Spleen (tissue), 11 donors: ENCODE measurements around the gene HTRA2. TPM values are rescaled to one million over a fixed set of nuclear protein-coding genes. Genes with fewer than 3 reads are reported as not detected.

Source experiments
- DNase-seq: peaks from one replicate; pipeline ENCODE4 v3.0.0-alpha.2; 2020
- H3K27ac ChIP-seq, 8 donors: fragments of 200-600 bp; sonication (generic) in 7 of 8; 1 replicate in 4 of 8; 2 replicates in 4 of 8; pipeline versions ENCODE4 v1.5.0 to v1.8.0; 2016 to 2021; ENCODE audit warnings: inconsistent platforms in 4 of 8, mild to moderate bottlenecking in 4 of 8, moderate library complexity in 1 of 8
- H3K27me3 ChIP-seq, 7 donors: fragments of 200-600 bp; sonication (generic) in 6 of 7; replicated peaks in 1 of 7; 1 replicate in 4 of 7; 2 replicates in 3 of 7; pipeline versions ENCODE4 v1.5.0 to v1.8.0; 2016 to 2021; ENCODE audit warnings: inconsistent platforms in 3 of 7, mild to moderate bottlenecking in 1 of 7
- H3K36me3 ChIP-seq, 6 donors: fragments of 200-600 bp; sonication (generic) in 5 of 6; 1 replicate in 4 of 6; 2 replicates in 2 of 6; pipeline versions ENCODE4 v1.5.0 to v1.8.0; 2016 to 2021; ENCODE audit warnings: inconsistent platforms in 2 of 6
- H3K4me1 ChIP-seq, 6 donors: fragments of 200-600 bp; sonication (generic) in 5 of 6; 1 replicate in 3 of 6; 2 replicates in 3 of 6; pipeline versions ENCODE4 v1.5.0 to v1.8.0; 2016 to 2021; ENCODE audit warnings: inconsistent platforms in 3 of 6
- H3K4me3 ChIP-seq, 8 donors: fragments of 200-600 bp; sonication (generic) in 7 of 8; 1 replicate in 4 of 8; 2 replicates in 4 of 8; pipeline versions ENCODE4 v1.5.0 to v1.8.0; 2016 to 2021; ENCODE audit warnings: inconsistent platforms in 4 of 8, mild to moderate bottlenecking in 4 of 8, moderate library complexity in 2 of 8
- H3K9me3 ChIP-seq, 8 donors: fragments of 200-600 bp; sonication (generic) in 7 of 8; 1 replicate in 4 of 8; 2 replicates in 4 of 8; pipeline versions ENCODE4 v1.5.0 to v1.8.0; 2016 to 2021; ENCODE audit warnings: inconsistent platforms in 4 of 8
- POLR2A ChIP-seq, 3 donors: fragments of 450-650 bp; IDR thresholded peaks; one replicate each; pipeline ENCODE4 v1.5.1; 2017; ENCODE audit warnings: antibody characterized with exemption in 3 of 3, mild to moderate bottlenecking in 1 of 3
- POLR2AphosphoS5 ChIP-seq, 3 donors: sonication (generic); formaldehyde crosslinking; IDR thresholded peaks; one replicate each; pipeline ENCODE4 v1.5.1; 2017; ENCODE audit warnings: antibody characterized with exemption in 3 of 3
- WGBS, 5 donors: extraction: QIAGEN DNeasy Blood & Tissue Kit in 3 of 5; methylation state at CpG; one replicate each; pipeline versions ENCODE4 v1.1.5 to v1.1.7; 2013 to 2018; 5-methylcytosine and 5-hydroxymethylcytosine counted together
- intact Hi-C: fragments of 100-400 bp; cut with DNase I; formaldehyde crosslinking; loops from one replicate; pipeline ENCODE4 v1.15.0; 2023; ENCODE audit warnings: low total_unique reads
- polyA plus RNA-seq, 3 donors: library from polyadenylated mRNA; stranded (reverse); fragments of 200-250 nt; gene quantifications; one replicate each; pipeline ENCODE4 v1.2.1, GENCODE V29; 2013
- total RNA-seq, 7 donors: library from RNA; depleted of rRNA in 3 of 7; stranded (reverse); fragments of >200 nt in 3 of 7; fragmentation: NEBNext Ultra II Directional in 4 of 7; extraction: Animal tissue kit (Norgen Biotek cat#: 25700) in 4 of 7; gene quantifications; one replicate each; pipeline versions ENCODE4 v1.1.0 to v1.2.1, GENCODE V29; 2016 to 2021
- TF ChIP-seq, protein P1 (sequence below), 11 experiments: fragments of 200-600 bp in 7 of 11; fragments of 450-650 bp in 4 of 11; sonication (generic) in 4 of 11; IDR thresholded peaks in 8 of 11; conservative IDR thresholded peaks in 3 of 11; 1 replicate in 7 of 11; 2 replicates in 4 of 11; pipeline versions ENCODE4 v1.4.0 to v1.8.0; 2016 to 2021; ENCODE audit warnings: antibody characterized with exemption in 11 of 11, inconsistent platforms in 4 of 11, mild to moderate bottlenecking in 1 of 11
- donor health status: healthy with polysubstance abuse.
- donor health status: DM: no; HTN: no; CAD: no; lungs with moderate emphysema.
- donor health status: DM: no; HTN: no; CAD: no.
- donor health status: Bipolar disorder and iron deficiency.
- donor health status: healthy.
- donor health status: DM: no; HTN: no; CAD: no.
- donor health status: DM: yes; HTN: yes; CAD: no.

HTRA2 gene
- total and polyA plus RNA-seq, 10 donors: 34.2 to 58.7 (median 42.9) TPM

DNA sequence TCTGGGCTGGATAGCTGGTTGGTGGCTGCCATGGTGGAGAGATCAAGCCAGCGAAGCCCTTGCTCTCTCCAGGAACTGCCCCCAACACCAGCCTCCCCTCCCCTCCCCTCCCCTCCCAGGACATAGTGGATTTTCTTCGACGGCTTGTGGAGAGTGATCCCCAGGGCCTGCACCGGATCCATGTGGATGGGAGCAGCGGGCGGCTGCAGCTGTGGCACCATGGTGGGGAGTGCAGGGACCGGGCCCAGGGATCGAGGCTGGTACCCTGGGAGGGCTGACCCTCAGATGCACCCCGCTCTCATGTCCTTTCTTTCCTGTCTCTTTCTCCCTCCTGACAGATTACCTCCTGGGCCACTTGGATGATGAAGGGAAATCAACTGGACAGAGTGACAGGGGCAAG lies 39.8 kb upstream of the HTRA2 start:
- H3K4me3 ChIP-seq: no peak overlapping the region
- H3K4me1 ChIP-seq: peaks cover 0 to 11% (median 0%) of the 10 kb centered on the region in 6 donors
- no peaks in the 10 kb centered on the region for H3K9me3 ChIP-seq
- no peak overlapping the region for H3K27ac ChIP-seq
- DNase-seq: peak; percentile 51
- 86 to 98% (median 94%) methylated on average over 8 to 9 of the region's 9 CpGs for WGBS, 5 donors
- TF ChIP-seq, protein P1, sequence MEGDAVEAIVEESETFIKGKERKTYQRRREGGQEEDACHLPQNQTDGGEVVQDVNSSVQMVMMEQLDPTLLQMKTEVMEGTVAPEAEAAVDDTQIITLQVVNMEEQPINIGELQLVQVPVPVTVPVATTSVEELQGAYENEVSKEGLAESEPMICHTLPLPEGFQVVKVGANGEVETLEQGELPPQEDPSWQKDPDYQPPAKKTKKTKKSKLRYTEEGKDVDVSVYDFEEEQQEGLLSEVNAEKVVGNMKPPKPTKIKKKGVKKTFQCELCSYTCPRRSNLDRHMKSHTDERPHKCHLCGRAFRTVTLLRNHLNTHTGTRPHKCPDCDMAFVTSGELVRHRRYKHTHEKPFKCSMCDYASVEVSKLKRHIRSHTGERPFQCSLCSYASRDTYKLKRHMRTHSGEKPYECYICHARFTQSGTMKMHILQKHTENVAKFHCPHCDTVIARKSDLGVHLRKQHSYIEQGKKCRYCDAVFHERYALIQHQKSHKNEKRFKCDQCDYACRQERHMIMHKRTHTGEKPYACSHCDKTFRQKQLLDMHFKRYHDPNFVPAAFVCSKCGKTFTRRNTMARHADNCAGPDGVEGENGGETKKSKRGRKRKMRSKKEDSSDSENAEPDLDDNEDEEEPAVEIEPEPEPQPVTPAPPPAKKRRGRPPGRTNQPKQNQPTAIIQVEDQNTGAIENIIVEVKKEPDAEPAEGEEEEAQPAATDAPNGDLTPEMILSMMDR (IDR thresholded peaks at IDR 0.05 in 8 of 11, conservative IDR thresholded peaks at IDR 0.05 in 3 of 11): no peak
- TF ChIP-seq POLR2A (IDR thresholded peaks at IDR 0.05) (no peak), POLR2AphosphoS5 (IDR thresholded peaks at IDR 0.05) (no peak)
- H3K27me3 ChIP-seq: no peaks in the 10 kb centered on the region
- intact Hi-C loops: no loop called here
- peaks cover 5 to 100% (median 63%) of the 10 kb centered on the region in 6 donors for H3K36me3 ChIP-seq

DNA sequence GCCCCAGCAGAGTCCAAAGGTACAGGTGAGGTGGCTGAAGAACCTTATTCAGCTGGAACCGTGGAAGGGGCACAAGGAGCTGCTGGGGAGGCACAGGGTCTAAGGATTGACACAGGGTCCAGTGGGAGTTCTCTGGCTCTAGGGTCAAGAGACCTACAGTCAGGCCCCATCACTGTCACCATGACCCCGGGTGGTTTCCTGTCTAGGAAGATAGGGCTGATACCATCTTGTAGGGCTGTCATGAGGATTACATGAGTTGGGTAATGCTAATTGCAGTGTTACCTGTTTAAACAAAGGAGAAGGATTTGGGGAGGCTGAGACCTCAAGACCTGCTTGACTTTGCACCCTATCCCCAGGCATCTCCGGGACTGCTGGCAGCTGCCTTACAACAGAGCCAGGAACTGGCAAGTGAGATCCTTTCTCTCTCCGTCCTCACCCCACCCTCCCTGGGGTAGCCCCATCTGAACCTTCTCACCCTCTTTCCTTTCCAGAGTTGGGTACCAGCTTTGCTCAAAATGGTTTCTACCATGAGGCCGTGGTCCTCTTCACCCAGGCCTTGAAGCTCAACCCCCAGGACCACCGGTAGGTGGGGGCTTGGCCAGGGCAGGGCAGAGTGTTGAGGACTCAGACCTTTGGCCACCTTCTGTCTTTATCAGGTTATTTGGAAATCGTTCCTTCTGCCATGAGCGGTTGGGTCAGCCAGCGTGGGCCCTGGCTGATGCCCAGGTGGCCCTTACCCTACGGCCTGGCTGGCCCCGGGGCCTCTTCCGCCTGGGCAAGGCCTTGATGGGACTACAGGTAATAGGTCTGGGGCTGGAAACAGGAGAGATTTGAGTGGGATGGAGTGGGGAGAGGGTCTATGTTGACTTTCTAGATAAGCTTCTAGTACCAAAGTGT lies 37.8 kb upstream of the HTRA2 start:
- DNase-seq: peak; percentile 56
- WGBS, 5 donors: 93 to 96% (median 95%) methylated on average over 12 of the region's 12 CpGs
- intact Hi-C loops: no loop called here

DNA sequence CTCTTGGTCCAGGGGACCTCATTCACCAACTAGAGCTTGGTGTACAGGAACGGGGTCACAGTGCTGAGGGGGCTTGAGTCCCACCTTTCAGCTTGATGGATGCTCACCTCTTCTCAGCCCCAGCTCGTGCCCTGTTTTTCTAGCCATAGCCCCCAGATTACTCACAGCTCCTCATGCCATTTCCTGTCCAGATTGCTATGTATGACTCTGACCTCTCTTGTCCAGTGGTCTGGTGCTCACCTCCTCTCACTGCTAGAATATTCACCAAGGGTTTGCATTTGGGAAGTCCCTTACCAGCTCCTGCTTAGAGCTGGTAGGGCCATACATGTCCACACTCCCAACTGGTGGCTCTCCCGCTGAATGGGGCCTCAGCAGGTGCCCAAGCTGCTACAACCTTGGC lies 36.2 kb upstream of the HTRA2 start:
- Histone ChIP-seq H3K36me3 (peaks cover 5 to 63% (median 46%) of the 10 kb centered on the region in 6 donors), H3K27me3 (peaks cover 0 to 19% (median 15%) of the 10 kb centered on the region in 7 donors), H3K27ac (no peak overlapping the region), H3K4me3 (no peak overlapping the region), H3K4me1 (peaks cover 11 to 15% (median 13%) of the 10 kb centered on the region in 6 donors), H3K9me3 (no peaks in the 10 kb centered on the region)
- 88 to 98% (median 91%) methylated on average over 3 of the region's 3 CpGs for WGBS, 5 donors
- no peak for DNase-seq
- intact Hi-C loops: no loop called here
- no peak for TF ChIP-seq POLR2AphosphoS5 (IDR thresholded peaks at IDR 0.05)
- TF ChIP-seq, protein P1 (IDR thresholded peaks at IDR 0.05 in 8 of 11, conservative IDR thresholded peaks at IDR 0.05 in 3 of 11): no peak
- no peak for TF ChIP-seq POLR2A (IDR thresholded peaks at IDR 0.05)

More for the DNA sequence above, 37.8 kb upstream of the HTRA2 start:
- Histone ChIP-seq H3K4me1 (peaks cover 0 to 4% (median 0%) of the 10 kb centered on the region in 6 donors), H3K27ac (no peak overlapping the region), H3K4me3 (no peak overlapping the region), H3K9me3 (no peaks in the 10 kb centered on the region), H3K36me3 (peaks cover 5 to 80% (median 55%) of the 10 kb centered on the region in 6 donors), H3K27me3 (peaks cover 0 to 3% (median 0%) of the 10 kb centered on the region in 7 donors)
- TF ChIP-seq POLR2A (IDR thresholded peaks at IDR 0.05) (no peak), POLR2AphosphoS5 (IDR thresholded peaks at IDR 0.05) (no peak)
- TF ChIP-seq, protein P1 (IDR thresholded peaks at IDR 0.05 in 8 of 11, conservative IDR thresholded peaks at IDR 0.05 in 3 of 11): no peak

DNA sequence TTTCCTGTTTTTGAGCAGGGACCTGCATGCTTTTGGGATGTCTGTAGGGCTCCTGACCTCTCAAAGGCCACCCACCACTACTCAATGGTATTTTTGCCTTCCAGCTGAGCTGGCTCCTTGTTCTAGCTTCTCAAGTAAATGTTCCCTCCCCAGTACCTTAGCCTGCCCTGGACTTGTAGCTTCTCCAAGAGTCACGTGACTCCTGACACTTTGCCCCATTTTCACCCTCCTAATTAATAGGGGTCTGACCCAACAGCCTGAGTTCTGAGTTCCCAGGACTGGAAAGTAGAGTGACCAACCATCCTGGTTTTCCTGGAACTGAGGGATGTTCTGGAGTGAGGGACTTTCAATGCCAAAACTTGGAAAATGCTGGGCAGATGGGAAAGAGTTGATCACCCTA lies 34.3 kb upstream of the HTRA2 start:
- H3K36me3 ChIP-seq: peaks cover 5 to 44% (median 38%) of the 10 kb centered on the region in 6 donors
- peaks cover 24 to 34% (median 29%) of the 10 kb centered on the region in 6 donors for H3K4me1 ChIP-seq
- intact Hi-C loops: no loop called here
- TF ChIP-seq POLR2A (IDR thresholded peaks at IDR 0.05) (no peak), POLR2AphosphoS5 (IDR thresholded peaks at IDR 0.05) (no peak)
- TF ChIP-seq, protein P1 (IDR thresholded peaks at IDR 0.05 in 8 of 11, conservative IDR thresholded peaks at IDR 0.05 in 3 of 11): no peak
- DNase-seq: no peak
- H3K27ac ChIP-seq: no peak overlapping the region
- no peak overlapping the region for H3K4me3 ChIP-seq
- no peaks in the 10 kb centered on the region for H3K9me3 ChIP-seq
- peaks cover 9 to 38% (median 34%) of the 10 kb centered on the region in 7 donors for H3K27me3 ChIP-seq
- 87 to 94% (median 93%) methylated on average over 1 of the region's 1 CpG for whole genome bisulfite sequencing, 5 donors
